HG03520 (cell line): ENCODE data around the gene ATOX1.
"Not testable (repeated sequence)": the region's sequence is repeated elsewhere in the genome, so short reads cannot be mapped to it uniquely, and the experiment has no call there.

ENCODE experiments used
- ATAC-seq: cut with Tn5 transposase; IDR thresholded peaks from one replicate; pipeline ENCODE4 v1.9.1; 2021; ENCODE audit warnings: mild to moderate bottlenecking, moderate library complexity; ENCODE audit not compliant: unreplicated experiment

Gene ATOX1

GRCh38 chr5:151734064-151734408, 24.4 kb downstream of the ATOX1 start:
- ATAC-seq, result no peak

- ATAC-seq, result no peak
Observed at GRCh38 chr5:151733358-151734063, 24.9 kb downstream of the ATOX1 start.

GRCh38 chr5:151730381-151730780, 28.1 kb downstream of the ATOX1 start:
- no peak for ATAC-seq

- not testable (repeated sequence) for ATAC-seq
Observed at GRCh38 chr5:151729597-151729996, 28.8 kb downstream of the ATOX1 start.

- no peak for ATAC-seq
Observed at GRCh38 chr5:151724360-151724759, 34.1 kb downstream of the ATOX1 start.

GRCh38 chr5:151722546-151722945, 35.9 kb downstream of the ATOX1 start:
- no peak for ATAC-seq

GRCh38 chr5:151721812-151722391, 36.5 kb downstream of the ATOX1 start:
- no peak for ATAC-seq

GRCh38 chr5:151721087-151721646, 37.3 kb downstream of the ATOX1 start:
- ATAC-seq, result peak; percentile 82

- no peak for ATAC-seq
Observed at GRCh38 chr5:151720215-151720614, 38.2 kb downstream of the ATOX1 start.

- no peak for ATAC-seq
Observed at GRCh38 chr5:151719228-151720000, 39.0 kb downstream of the ATOX1 start.

- no peak for ATAC-seq
Observed at GRCh38 chr5:151718646-151719045, 39.8 kb downstream of the ATOX1 start.

GRCh38 chr5:151718153-151718552, 40.3 kb downstream of the ATOX1 start:
- no peak for ATAC-seq

GRCh38 chr5:151717416-151717815, 41.0 kb downstream of the ATOX1 start:
- no peak for ATAC-seq

GRCh38 chr5:151709109-151709735, 49.2 kb downstream of the ATOX1 start:
- no peak for ATAC-seq

- ATAC-seq, result no peak
Observed at GRCh38 chr5:151708126-151708525, 50.3 kb downstream of the ATOX1 start.

GRCh38 chr5:151707567-151707966, 50.9 kb downstream of the ATOX1 start:
- no peak for ATAC-seq

GRCh38 chr5:151706906-151707305, 51.5 kb downstream of the ATOX1 start:
- ATAC-seq, result no peak

GRCh38 chr5:151703780-151704179, 54.7 kb downstream of the ATOX1 start:
- ATAC-seq, result no peak

GRCh38 chr5:151703227-151703626, 55.2 kb downstream of the ATOX1 start:
- ATAC-seq, result peak; percentile 93

- no peak for ATAC-seq
Observed at GRCh38 chr5:151700820-151701219, 57.6 kb downstream of the ATOX1 start.

GRCh38 chr5:151700296-151700695, 58.1 kb downstream of the ATOX1 start:
- no peak for ATAC-seq
